ENCODE results near the gene LRRIQ3.

Gene LRRIQ3

GRCh38 chr1:74107394-74107793 is 90.6 kb downstream of the LRRIQ3 start:
- no peak for DNase-seq (ENCODE audit: low read depth in 2 of 2)

DNA sequence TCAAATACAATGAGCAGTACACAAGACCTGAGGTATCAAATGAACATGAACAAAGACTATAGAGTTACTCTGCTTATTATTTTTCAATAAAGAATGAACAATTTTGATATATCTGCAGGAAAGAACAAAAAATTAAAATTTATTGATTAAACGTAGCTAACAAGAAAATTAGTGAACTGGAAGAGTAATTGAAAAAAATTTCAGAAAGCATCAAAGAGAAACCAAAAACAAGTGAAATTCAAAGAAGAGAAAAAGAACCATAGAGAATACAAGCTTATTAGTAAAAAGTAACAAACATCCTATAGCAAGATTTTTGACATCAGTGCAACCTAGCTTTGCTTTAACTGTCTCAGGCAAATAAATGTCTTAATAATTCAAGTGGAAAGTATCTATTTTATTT is 106.6 kb downstream of the LRRIQ3 start:
- DNase-seq (ENCODE audit: low read depth in 2 of 2): no peak

GRCh38 chr1:74083128-74083527 is 114.8 kb downstream of the LRRIQ3 start:
- DNase-seq (ENCODE audit: low read depth in 2 of 2): no peak

- DNase-seq (ENCODE audit: low read depth in 2 of 2): no peak
Measured at GRCh38 chr1:74065081-74065480, 132.9 kb downstream of the LRRIQ3 start.

- DNase-seq (ENCODE audit: low read depth in 2 of 2): no peak
Measured at GRCh38 chr1:74057719-74058118, 140.3 kb downstream of the LRRIQ3 start.

DNA sequence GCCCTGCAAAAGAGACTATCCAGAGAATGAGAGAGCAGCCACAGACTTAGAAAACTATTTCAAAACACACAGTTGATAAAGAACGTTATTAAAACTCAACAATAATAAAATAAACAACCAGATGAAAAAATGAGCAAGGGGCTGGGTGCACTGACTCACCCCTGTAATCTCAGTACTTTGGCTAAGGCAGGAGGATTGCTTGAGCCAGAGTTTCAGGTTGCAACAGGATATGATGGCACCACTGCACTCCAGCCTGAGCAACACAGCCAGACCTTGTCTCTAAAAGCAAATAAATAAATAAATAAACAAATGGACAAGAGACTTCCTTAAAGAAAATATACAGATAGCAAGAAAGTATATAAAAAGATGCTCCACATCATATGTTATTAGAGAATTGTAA is 144.6 kb downstream of the LRRIQ3 start:
- no peak for DNase-seq (ENCODE audit: low read depth in 2 of 2)

DNA sequence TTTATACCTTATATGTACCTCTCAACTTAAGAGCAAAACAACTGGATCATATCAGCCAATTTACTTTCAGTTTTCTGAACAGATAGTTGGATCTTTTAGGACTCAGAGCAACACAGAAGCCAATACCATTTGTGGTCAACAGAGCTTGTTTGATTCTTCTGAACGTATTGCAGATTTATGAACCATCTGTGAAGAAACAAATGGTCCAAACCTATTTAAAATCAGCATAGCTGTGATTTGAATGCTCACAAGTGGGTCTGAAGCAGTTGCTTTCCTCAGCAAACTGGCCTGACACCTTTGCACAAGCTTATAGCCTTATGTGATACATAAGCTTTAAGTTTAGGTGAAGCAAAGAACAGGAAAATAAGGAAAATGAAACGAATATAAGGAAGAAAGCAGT is 147.6 kb downstream of the LRRIQ3 start:
- DNase-seq (ENCODE audit: low read depth in 2 of 2): no peak

GRCh38 chr1:74038042-74038441 is 159.9 kb downstream of the LRRIQ3 start:
- no peak for DNase-seq (ENCODE audit: low read depth in 2 of 2)

- DNase-seq (ENCODE audit: low read depth in 2 of 2): no peak
Measured at GRCh38 chr1:74012583-74012982, 185.4 kb downstream of the LRRIQ3 start.

- no peak for DNase-seq (ENCODE audit: low read depth in 2 of 2)
Measured at GRCh38 chr1:74011736-74012135, 186.2 kb downstream of the LRRIQ3 start.

- DNase-seq (ENCODE audit: low read depth in 2 of 2): no peak
Measured at GRCh38 chr1:74010206-74010605, 187.8 kb downstream of the LRRIQ3 start.

GRCh38 chr1:74005533-74005932 is 192.4 kb downstream of the LRRIQ3 start:
- DNase-seq (ENCODE audit: low read depth in 2 of 2): no peak

GRCh38 chr1:74003806-74004205 is 194.2 kb downstream of the LRRIQ3 start:
- DNase-seq (ENCODE audit: low read depth in 2 of 2): no peak

DNA sequence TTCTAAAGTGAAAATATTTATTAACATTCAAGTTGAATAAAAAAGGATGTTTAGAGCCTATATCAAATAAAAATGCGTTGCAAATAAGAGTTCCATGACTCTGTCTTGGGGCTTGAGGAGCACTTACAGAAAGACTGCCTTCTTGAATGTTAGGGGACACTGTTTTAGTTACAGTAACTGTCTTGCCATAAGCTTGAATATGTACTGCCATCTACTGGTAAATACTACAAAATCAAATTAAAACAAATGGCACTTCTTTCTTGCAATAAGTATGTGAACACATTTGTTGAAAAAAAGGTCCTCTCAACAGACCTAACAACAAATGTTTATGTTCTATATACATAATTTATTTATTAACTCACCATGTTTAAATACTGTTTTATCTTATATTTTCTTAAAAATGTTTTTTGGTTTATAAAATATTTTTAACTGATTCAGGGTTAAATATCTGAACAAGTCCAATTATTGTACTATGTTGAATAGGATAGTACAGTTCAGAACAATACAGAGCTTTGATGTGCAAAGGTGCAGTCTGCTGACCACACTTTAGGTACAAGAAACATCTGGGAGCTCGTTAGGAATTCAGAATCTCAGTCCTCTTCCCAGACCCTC is 199.5 kb downstream of the LRRIQ3 start:
- DNase-seq (ENCODE audit: low read depth in 2 of 2): no peak

- DNase-seq (ENCODE audit: low read depth in 2 of 2): no peak
Measured at GRCh38 chr1:73980324-73981040, 217.5 kb downstream of the LRRIQ3 start.

DNA sequence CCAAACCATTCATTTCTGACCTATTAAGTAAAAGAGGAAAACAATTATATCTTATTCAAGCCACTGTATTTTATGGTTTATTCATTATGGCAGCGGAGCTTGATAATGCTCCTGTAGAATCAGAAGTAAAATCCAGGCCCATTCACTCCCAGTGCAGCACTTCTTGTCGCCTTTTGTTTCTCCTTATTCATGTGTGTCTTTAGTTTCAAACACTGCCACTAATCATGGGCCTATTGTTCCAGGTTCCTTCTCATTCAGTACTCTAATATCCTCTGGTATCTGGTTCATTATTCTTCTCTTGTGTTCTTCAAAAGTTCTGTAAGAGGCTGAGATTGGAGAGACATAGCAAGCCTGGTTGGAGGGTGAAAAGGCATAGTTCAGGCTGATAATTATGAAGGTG is 218.3 kb downstream of the LRRIQ3 start:
- no peak for DNase-seq (ENCODE audit: low read depth in 2 of 2)

GRCh38 chr1:73978964-73979363 is 219.0 kb downstream of the LRRIQ3 start:
- DNase-seq (ENCODE audit: low read depth in 2 of 2): no peak
